ENCODE data around the gene IL11RA.

IL11RA gene

DNA sequence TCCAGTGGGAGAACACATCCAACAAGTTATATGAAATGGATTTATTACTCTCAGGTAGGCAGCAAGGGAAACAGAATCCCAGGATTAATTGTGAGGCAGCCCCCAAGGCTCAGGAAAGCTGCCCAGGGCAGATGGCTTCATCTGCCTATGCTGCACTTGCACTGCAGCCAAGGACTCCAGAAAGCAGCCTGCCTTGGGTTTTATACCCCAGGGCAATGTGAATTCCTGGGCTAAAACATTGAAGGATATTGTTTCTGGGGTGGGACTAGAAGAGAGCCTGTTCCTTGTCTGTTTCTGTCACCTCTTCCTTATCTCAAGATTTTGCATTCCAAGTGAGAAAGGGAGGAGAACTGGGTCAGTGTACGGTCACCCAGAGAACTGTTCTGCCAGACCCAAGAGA is 19.3 kb downstream of the IL11RA start:
- TF ChIP-seq, protein P1, sequence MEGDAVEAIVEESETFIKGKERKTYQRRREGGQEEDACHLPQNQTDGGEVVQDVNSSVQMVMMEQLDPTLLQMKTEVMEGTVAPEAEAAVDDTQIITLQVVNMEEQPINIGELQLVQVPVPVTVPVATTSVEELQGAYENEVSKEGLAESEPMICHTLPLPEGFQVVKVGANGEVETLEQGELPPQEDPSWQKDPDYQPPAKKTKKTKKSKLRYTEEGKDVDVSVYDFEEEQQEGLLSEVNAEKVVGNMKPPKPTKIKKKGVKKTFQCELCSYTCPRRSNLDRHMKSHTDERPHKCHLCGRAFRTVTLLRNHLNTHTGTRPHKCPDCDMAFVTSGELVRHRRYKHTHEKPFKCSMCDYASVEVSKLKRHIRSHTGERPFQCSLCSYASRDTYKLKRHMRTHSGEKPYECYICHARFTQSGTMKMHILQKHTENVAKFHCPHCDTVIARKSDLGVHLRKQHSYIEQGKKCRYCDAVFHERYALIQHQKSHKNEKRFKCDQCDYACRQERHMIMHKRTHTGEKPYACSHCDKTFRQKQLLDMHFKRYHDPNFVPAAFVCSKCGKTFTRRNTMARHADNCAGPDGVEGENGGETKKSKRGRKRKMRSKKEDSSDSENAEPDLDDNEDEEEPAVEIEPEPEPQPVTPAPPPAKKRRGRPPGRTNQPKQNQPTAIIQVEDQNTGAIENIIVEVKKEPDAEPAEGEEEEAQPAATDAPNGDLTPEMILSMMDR (conservative IDR thresholded peaks at IDR 0.05): no peak
- no peak for TF ChIP-seq ZFX (IDR thresholded peaks at IDR 0.05)
- no peak overlapping the region for H3K27ac ChIP-seq

DNA sequence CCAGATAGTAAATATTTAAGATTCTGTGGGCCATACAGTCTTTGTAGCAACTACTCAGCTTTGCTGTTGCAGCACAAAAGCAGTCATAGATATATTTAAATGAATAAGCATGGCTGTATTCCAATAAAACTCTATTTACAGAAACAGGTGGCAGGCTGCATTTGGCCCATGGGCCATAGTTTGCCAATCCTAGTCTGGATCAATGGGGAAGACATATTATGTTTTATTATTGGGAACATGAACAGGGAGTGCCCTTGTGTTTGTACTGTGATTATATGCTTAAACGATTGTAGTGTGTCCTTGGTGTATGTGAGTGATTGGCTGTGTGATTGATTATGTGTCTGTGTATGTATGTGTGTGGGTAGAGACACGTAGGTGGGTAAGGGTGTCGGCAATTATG is 22.5 kb downstream of the IL11RA start:
- TF ChIP-seq, protein P1 (conservative IDR thresholded peaks at IDR 0.05): no peak
- no peak for TF ChIP-seq ZFX (IDR thresholded peaks at IDR 0.05)
- no peak overlapping the region for H3K27ac ChIP-seq

DNA sequence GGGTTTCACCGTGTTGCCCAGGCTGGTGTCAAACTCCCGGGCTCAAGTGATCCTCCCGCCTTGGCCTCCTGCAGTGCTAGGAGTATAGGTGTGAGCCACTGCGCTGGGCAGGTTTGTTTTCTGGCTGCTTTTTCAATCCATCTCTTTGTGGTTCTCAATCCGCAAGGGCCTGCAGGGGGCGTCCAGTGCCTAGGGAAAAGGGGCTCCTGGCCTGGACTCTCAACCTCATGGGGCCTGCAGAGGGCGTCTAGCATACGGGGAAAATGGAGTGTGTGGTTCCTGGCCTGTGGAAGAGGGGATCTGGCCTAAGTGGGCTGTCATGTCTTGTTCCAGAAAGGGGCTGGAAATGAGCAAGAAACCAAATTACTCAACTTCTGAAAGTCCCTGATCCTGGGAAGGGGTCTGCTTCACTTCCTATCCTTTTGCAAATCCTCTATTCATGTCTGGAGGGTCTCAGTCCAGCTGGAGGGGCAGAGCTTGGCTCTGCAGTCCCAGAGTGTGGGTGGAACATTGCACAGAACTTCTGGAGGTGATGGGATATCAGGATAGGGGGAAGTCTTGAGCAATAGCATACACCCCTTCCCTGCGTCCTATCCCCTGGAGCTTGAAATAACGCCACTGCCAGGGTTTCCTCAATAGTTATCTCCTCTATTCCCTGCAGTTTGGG is 23.2 kb downstream of the IL11RA start:
- no peak for TF ChIP-seq ZFX (IDR thresholded peaks at IDR 0.05)
- TF ChIP-seq, protein P1 (conservative IDR thresholded peaks at IDR 0.05): peak; percentile 83
- no peak overlapping the region for H3K27ac ChIP-seq

- H3K27ac ChIP-seq: no peak overlapping the region
- TF ChIP-seq, protein P1 (conservative IDR thresholded peaks at IDR 0.05): no peak
- no peak for TF ChIP-seq ZFX (IDR thresholded peaks at IDR 0.05)
Measured at GRCh38 chr9:34675869-34676268, 23.9 kb downstream of the IL11RA start.

- H3K27ac ChIP-seq: no peak overlapping the region
- TF ChIP-seq ZFX (IDR thresholded peaks at IDR 0.05): no peak
- TF ChIP-seq, protein P1 (conservative IDR thresholded peaks at IDR 0.05): no peak
Measured at GRCh38 chr9:34684145-34684544, 32.2 kb downstream of the IL11RA start.

DNA sequence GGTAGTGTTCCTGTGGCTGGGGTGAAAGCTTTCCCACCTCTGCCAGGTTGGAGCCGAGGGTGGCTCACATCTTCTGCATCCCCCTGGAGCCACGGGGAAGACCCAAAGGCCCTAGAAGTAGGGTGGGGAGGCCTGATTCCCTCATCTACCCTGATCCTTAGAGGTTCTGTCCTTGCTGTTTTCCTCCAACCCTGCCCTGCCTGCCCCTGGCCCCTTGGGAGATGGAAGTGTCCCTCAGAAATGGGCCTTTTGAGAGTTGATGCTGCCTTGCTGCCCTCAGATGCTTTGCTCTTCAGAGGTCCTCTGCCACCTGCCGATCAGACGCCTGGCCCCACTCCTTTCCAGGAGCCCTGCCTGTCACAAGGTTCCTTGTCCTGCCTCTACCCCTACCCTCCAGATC is 32.8 kb downstream of the IL11RA start:
- TF ChIP-seq, protein P1 (conservative IDR thresholded peaks at IDR 0.05): no peak
- TF ChIP-seq ZFX (IDR thresholded peaks at IDR 0.05): no peak
- H3K27ac ChIP-seq: no peak overlapping the region

GRCh38 chr9:34685591-34685990 is 33.6 kb downstream of the IL11RA start:
- H3K27ac ChIP-seq: no peak overlapping the region
- TF ChIP-seq, protein P1 (conservative IDR thresholded peaks at IDR 0.05): no peak
- no peak for TF ChIP-seq ZFX (IDR thresholded peaks at IDR 0.05)
